Measurements from ENCODE around the gene RAMP1.
"Not testable (repeated sequence)": the region's sequence is repeated elsewhere in the genome, so short reads cannot be mapped to it uniquely, and the experiment has no call there.

The RAMP1 gene

GRCh38 chr2:237940828-237941227 is 81.4 kb downstream of the RAMP1 start:
- H3K27ac ChIP-seq = no peak overlapping the region
- TF ChIP-seq, protein P1, sequence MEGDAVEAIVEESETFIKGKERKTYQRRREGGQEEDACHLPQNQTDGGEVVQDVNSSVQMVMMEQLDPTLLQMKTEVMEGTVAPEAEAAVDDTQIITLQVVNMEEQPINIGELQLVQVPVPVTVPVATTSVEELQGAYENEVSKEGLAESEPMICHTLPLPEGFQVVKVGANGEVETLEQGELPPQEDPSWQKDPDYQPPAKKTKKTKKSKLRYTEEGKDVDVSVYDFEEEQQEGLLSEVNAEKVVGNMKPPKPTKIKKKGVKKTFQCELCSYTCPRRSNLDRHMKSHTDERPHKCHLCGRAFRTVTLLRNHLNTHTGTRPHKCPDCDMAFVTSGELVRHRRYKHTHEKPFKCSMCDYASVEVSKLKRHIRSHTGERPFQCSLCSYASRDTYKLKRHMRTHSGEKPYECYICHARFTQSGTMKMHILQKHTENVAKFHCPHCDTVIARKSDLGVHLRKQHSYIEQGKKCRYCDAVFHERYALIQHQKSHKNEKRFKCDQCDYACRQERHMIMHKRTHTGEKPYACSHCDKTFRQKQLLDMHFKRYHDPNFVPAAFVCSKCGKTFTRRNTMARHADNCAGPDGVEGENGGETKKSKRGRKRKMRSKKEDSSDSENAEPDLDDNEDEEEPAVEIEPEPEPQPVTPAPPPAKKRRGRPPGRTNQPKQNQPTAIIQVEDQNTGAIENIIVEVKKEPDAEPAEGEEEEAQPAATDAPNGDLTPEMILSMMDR (IDR thresholded peaks at IDR 0.05; ENCODE audit: low read depth, low read length) = no peak
- DNase-seq = no peak

GRCh38 chr2:237941239-237941638 is 81.8 kb downstream of the RAMP1 start:
- H3K27me3 ChIP-seq (ENCODE audit: insufficient read depth, low read depth, severe bottlenecking) = no peaks in the 10 kb centered on the region
- H3K27ac ChIP-seq = no peak overlapping the region
- H3K9me3 ChIP-seq (ENCODE audit: severe bottlenecking) = peaks cover 10% of the 10 kb centered on the region
- TF ChIP-seq, protein P1 (IDR thresholded peaks at IDR 0.05; ENCODE audit: low read depth, low read length) = no peak
- H3K4me3 ChIP-seq (ENCODE audit: low read depth, low read length) = no peak overlapping the region
- H3K36me3 ChIP-seq = no peaks in the 10 kb centered on the region
- no peak for DNase-seq

More at GRCh38 chr2:237940828-237941227, 81.4 kb downstream of the RAMP1 start:
- Histone ChIP-seq H3K36me3 (no peaks in the 10 kb centered on the region), H3K9me3 (ENCODE audit: severe bottlenecking) (peaks cover 8% of the 10 kb centered on the region), H3K4me3 (ENCODE audit: low read depth, low read length) (no peak overlapping the region), H3K27me3 (ENCODE audit: insufficient read depth, low read depth, severe bottlenecking) (no peaks in the 10 kb centered on the region)

DNA sequence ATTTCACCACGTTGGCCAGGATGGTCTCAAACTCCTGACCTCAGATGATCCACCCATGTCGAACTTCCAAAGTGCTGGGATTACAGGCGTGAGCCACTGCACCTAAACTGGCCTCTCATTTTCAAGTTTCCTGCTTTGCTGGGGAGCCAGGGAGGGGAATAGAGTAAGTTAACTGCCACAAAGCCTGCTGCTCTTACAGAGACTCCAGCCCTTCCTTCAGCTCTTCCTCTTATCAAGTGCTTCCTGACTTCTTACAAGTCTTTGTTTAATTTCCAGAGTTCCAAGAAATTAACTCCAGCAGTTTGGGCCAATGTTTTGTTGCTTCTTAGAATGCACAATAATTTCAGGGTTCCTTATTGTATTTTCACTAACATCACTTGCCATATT is 83.1 kb downstream of the RAMP1 start:
- no peak overlapping the region for H3K27ac ChIP-seq
- TF ChIP-seq, protein P1 (IDR thresholded peaks at IDR 0.05; ENCODE audit: low read depth, low read length) = no peak
- no peak for DNase-seq

DNA sequence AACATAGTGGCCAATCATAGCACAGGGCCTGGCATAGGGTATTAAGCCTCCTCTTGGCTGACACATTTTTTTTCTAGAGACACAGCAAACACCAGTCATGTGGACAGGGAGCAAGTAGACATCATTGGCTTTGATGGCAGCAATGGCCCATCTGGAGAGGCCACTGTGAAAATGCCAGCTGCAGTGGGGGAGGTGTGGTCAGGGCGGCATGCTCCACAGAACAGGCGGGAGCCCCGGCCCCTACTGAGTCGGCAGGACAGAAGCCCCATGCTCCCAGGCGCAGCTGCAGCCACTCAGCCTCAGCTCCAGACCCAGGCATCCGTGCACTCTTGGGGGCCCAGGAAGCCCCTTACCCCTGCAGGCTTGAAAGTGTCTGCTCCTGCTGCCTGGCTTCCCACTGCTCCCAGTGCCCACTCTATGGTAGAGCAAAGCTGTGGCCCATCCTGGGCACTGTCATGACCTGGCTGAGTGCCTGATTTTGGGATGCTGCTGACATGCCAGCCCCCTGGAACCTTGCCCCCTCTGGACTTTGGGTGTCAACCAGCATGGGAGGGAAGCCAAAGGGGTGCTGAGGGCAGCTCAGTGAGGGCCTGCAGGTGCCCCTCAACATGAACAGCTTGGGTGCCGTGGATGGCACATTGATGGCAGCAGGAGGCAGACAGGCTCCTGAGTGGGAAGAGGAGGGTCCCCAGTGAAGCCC is 84.1 kb downstream of the RAMP1 start:
- TF ChIP-seq, protein P1 (IDR thresholded peaks at IDR 0.05; ENCODE audit: low read depth, low read length) = no peak
- H3K36me3 ChIP-seq = no peaks in the 10 kb centered on the region
- H3K27me3 ChIP-seq (ENCODE audit: insufficient read depth, low read depth, severe bottlenecking) = no peaks in the 10 kb centered on the region
- H3K4me3 ChIP-seq (ENCODE audit: low read depth, low read length) = no peak overlapping the region
- DNase-seq = no peak
- no peak overlapping the region for H3K27ac ChIP-seq
- H3K9me3 ChIP-seq (ENCODE audit: severe bottlenecking) = peaks cover 15% of the 10 kb centered on the region

More for the DNA sequence above, 83.1 kb downstream of the RAMP1 start:
- Histone ChIP-seq H3K27me3 (ENCODE audit: insufficient read depth, low read depth, severe bottlenecking) (no peaks in the 10 kb centered on the region), H3K9me3 (ENCODE audit: severe bottlenecking) (peaks cover 13% of the 10 kb centered on the region), H3K36me3 (no peaks in the 10 kb centered on the region), H3K4me3 (ENCODE audit: low read depth, low read length) (no peak overlapping the region)

DNA sequence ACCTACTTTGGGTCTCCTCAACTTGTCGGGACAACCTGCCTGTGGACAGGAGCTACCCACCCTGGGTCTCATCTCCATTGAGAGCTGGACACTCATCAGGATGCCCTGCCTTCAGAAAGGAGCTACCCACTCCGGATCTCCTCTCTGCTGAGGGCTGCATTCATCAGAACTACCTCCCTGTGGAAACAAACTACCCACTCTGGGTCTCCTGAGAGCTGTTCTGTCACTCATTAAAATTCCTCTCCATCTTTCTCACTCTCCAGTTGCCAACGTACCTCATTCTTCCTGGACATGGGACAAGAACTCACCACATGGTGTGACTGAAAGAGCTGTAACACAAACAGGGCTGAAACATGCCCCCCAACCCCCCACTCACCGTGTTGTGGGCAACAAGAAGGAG is 84.9 kb downstream of the RAMP1 start:
- TF ChIP-seq, protein P1 (IDR thresholded peaks at IDR 0.05; ENCODE audit: low read depth, low read length) = no peak
- no peak for DNase-seq

GRCh38 chr2:237946423-237946822 is 87.0 kb downstream of the RAMP1 start:
- no peak for DNase-seq
- TF ChIP-seq, protein P1 (IDR thresholded peaks at IDR 0.05; ENCODE audit: low read depth, low read length) = no peak
- H3K4me3 ChIP-seq (ENCODE audit: low read depth, low read length) = no peak overlapping the region
- no peaks in the 10 kb centered on the region for H3K36me3 ChIP-seq
- no peaks in the 10 kb centered on the region for H3K27me3 ChIP-seq (ENCODE audit: insufficient read depth, low read depth, severe bottlenecking)
- H3K27ac ChIP-seq = no peak overlapping the region
- peaks cover 16% of the 10 kb centered on the region for H3K9me3 ChIP-seq (ENCODE audit: severe bottlenecking)

More for the DNA sequence above, 84.9 kb downstream of the RAMP1 start:
- Histone ChIP-seq H3K27me3 (ENCODE audit: insufficient read depth, low read depth, severe bottlenecking) (no peaks in the 10 kb centered on the region), H3K4me3 (ENCODE audit: low read depth, low read length) (no peak overlapping the region), H3K36me3 (no peaks in the 10 kb centered on the region), H3K9me3 (ENCODE audit: severe bottlenecking) (peaks cover 16% of the 10 kb centered on the region), H3K27ac (no peak overlapping the region)

DNA sequence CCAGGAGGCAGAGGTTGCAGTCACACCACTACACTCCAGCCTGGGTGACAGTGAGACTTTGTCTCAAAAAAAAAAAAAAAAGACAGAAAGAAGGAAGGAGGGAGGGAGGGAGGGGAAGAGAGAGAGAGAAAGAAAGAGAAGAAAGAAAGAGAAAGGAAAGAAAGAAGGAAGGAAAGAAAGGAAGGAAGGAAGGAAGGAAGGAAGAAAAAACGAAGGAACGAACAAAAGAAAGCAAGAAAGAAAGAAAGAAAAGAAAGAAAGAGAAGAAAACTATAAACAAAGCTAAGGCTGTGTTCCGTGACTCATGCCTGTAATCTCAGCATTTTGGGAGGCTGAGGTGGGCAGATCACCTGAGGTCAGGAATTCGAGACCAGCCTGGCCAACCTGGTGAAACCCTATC is 91.9 kb downstream of the RAMP1 start:
- not testable (repeated sequence) for H3K9me3 ChIP-seq (ENCODE audit: severe bottlenecking); H3K36me3 ChIP-seq; H3K27ac ChIP-seq; DNase-seq; H3K4me3 ChIP-seq (ENCODE audit: low read depth, low read length); H3K27me3 ChIP-seq (ENCODE audit: insufficient read depth, low read depth, severe bottlenecking)
